Ascending aorta (tissue), 2 donors: ENCODE results near the gene IQGAP3. TPM values are rescaled to one million over a fixed set of nuclear protein-coding genes. Genes with fewer than 3 reads are reported as not detected.
A peak's percentile ranks its signal among the peaks of the same experiment; 100 is the strongest.

Experiments
- DNase-seq, 2 donors: peaks; one replicate each; pipeline ENCODE4 v3.0.0-alpha.2; 2019; ENCODE audit warnings: low spot score in 2 of 2
- H3K27ac ChIP-seq, 2 donors: fragments of 200-600 bp; sonication (generic); one replicate each; pipeline ENCODE4 v1.5.1; 2016 to 2017; ENCODE audit warnings: mild to moderate bottlenecking in 1 of 2
- H3K27me3 ChIP-seq: fragments of 200-600 bp; sonication (generic); one replicate; pipeline ENCODE4 v1.5.1; 2017
- H3K36me3 ChIP-seq, 2 donors: fragments of 200-600 bp; sonication (generic); one replicate each; pipeline ENCODE4 v1.5.1; 2016
- H3K4me1 ChIP-seq, 2 donors: fragments of 200-600 bp; sonication (generic); one replicate each; pipeline ENCODE4 v1.5.1; 2016 to 2017; ENCODE audit warnings: mild to moderate bottlenecking in 1 of 2
- H3K4me3 ChIP-seq, 2 donors: fragments of 200-600 bp; sonication (generic); one replicate each; pipeline ENCODE4 v1.5.1; 2016 to 2017; ENCODE audit warnings: mild to moderate bottlenecking in 1 of 2
- H3K9me3 ChIP-seq, 2 donors: fragments of 200-600 bp; sonication (generic); one replicate each; pipeline ENCODE4 v1.5.1; 2016
- intact Hi-C: fragments of 100-400 bp; cut with DNase I; formaldehyde crosslinking; loops from one replicate; pipeline ENCODE4 v1.15.1; 2023
- total RNA-seq: library from RNA; depleted of rRNA; stranded (reverse); fragments of >200 nt; gene quantifications from one replicate; pipeline ENCODE4 v1.1.0, GENCODE V29; 2016
- TF ChIP-seq, protein P1 (sequence below), 3 experiments: fragments of 200-600 bp in 2 of 3; fragments of 450-650 bp in 1 of 3; sonication (generic) in 2 of 3; IDR thresholded peaks; one replicate each; pipeline ENCODE4 v1.5.1; 2016 to 2019; ENCODE audit warnings: antibody characterized with exemption in 3 of 3, mild to moderate bottlenecking in 1 of 3, moderate library complexity in 1 of 3

The IQGAP3 gene
- total RNA-seq, 1 donor from 2014 or later = not detected

DNA sequence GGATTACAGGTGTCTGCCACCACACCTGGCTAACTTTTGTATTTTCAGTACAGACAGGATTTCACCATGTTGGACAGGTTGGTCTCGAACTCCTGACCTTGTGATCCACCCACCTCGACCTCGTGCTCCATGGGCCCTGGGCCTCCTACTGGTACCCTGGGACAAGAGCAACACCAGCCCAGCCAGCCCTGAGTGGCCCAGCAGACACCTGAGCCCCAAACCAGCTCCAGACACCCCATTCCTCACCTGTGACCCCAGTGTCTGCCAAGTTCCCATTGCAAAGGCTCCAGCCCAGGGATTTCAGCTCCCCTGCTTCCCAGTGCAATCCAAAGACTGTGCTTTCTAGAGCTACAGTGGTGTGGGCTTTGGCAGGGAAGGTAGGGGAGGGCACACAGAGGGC lies 86.4 kb downstream of the IQGAP3 start:
- Histone ChIP-seq H3K27ac (peak overlapping the region in 1 of 2 donors; percentile 99), H3K4me3 (no peak overlapping the region), H3K36me3 (peaks cover 24 to 28% of the 10 kb centered on the region in 2 donors), H3K9me3 (no peaks in the 10 kb centered on the region), H3K4me1 (peaks cover 28 to 74% of the 10 kb centered on the region in 2 donors), H3K27me3 (no peaks in the 10 kb centered on the region)
- intact Hi-C loops = no loop called here
- TF ChIP-seq, protein P1, sequence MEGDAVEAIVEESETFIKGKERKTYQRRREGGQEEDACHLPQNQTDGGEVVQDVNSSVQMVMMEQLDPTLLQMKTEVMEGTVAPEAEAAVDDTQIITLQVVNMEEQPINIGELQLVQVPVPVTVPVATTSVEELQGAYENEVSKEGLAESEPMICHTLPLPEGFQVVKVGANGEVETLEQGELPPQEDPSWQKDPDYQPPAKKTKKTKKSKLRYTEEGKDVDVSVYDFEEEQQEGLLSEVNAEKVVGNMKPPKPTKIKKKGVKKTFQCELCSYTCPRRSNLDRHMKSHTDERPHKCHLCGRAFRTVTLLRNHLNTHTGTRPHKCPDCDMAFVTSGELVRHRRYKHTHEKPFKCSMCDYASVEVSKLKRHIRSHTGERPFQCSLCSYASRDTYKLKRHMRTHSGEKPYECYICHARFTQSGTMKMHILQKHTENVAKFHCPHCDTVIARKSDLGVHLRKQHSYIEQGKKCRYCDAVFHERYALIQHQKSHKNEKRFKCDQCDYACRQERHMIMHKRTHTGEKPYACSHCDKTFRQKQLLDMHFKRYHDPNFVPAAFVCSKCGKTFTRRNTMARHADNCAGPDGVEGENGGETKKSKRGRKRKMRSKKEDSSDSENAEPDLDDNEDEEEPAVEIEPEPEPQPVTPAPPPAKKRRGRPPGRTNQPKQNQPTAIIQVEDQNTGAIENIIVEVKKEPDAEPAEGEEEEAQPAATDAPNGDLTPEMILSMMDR (IDR thresholded peaks at IDR 0.05) = no peak
- no peak for DNase-seq

DNA sequence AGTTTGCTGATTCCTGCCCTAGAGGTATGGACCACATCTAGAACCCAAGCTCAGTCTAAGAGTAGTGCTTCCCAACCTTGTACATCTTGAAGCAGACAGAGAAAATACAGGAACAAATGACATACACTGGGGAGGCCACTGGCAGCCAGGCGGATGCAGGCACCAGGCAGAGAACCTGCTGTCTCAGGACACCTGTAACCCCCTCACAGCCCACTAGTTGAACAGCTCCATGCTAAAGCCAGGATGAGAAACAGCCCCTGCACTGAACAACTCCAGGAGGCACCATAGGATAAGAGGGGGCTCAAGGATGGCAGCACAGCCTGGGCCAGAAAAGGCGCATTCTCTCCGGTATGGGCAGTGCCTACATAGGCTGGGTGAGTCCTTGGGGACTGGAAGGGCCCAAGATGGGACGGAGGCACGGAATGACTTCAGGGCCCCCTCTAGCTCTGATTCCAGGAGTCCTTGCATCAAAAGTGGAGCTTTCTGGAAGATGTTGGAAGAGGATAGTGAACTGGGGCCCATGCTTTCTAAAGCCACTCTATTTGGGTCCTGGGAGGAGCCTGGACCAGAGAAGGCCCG lies 87.8 kb downstream of the IQGAP3 start:
- DNase-seq = no peak
- intact Hi-C loops = no loop called here
- peaks cover 38 to 42% of the 10 kb centered on the region in 2 donors for H3K36me3 ChIP-seq
- H3K27me3 ChIP-seq = no peaks in the 10 kb centered on the region
- no peaks in the 10 kb centered on the region for H3K9me3 ChIP-seq
- H3K4me1 ChIP-seq = peaks cover 19 to 73% of the 10 kb centered on the region in 2 donors
- TF ChIP-seq, protein P1 (IDR thresholded peaks at IDR 0.05) = no peak
- H3K4me3 ChIP-seq = no peak overlapping the region
- H3K27ac ChIP-seq = peak overlapping the region; percentile 31 to 46

DNA sequence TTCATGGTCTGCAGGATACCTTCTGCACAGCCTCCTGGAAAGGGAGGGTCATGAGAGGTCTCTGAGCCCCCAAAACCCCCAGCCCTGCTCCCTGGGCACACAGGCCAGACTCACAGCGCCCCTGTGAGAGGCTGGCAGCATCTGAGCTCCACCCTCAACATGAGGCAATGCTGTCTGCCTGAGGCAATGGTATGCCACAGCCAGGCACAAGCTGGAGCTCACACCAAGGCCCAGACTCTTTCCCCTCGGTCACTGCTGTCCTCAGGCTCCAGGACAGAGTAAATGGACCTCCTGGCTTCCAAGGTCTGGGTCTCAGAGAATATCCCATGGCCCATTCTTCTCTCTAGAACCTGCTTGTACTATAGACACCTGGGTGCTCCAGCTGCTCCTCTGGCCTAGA lies 89.0 kb downstream of the IQGAP3 start:
- peak overlapping the region in 1 of 2 donors; percentile 21 for H3K27ac ChIP-seq
- H3K27me3 ChIP-seq = no peaks in the 10 kb centered on the region
- no peak for DNase-seq
- no peaks in the 10 kb centered on the region for H3K9me3 ChIP-seq
- no peak overlapping the region for H3K4me3 ChIP-seq
- peaks cover 8 to 70% of the 10 kb centered on the region in 2 donors for H3K4me1 ChIP-seq
- intact Hi-C loops = no loop called here
- peaks cover 50 to 53% of the 10 kb centered on the region in 2 donors for H3K36me3 ChIP-seq
- TF ChIP-seq, protein P1 (IDR thresholded peaks at IDR 0.05) = no peak

DNA sequence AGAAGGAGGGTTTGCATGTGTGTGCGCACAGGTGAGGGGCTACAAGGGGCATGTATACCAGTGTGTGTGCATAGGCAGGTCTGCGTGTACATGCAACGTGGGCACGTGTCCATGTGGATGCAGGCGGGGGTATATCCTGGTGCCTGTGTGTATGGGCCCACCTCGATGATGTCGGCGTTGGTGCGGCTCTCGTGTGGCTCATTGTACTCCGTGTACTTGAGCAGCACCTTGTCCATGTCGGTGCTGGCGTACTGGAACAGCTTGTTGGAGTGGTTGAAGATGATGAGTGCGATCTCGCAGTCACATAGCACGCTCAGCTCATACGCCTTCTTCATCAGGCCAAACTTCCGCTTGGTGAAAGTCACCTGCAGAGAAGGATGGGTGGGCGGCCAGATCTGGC lies 90.1 kb downstream of the IQGAP3 start:
- Histone ChIP-seq H3K4me1 (peaks cover 14 to 70% of the 10 kb centered on the region in 2 donors), H3K27ac (no peak overlapping the region)

DNA sequence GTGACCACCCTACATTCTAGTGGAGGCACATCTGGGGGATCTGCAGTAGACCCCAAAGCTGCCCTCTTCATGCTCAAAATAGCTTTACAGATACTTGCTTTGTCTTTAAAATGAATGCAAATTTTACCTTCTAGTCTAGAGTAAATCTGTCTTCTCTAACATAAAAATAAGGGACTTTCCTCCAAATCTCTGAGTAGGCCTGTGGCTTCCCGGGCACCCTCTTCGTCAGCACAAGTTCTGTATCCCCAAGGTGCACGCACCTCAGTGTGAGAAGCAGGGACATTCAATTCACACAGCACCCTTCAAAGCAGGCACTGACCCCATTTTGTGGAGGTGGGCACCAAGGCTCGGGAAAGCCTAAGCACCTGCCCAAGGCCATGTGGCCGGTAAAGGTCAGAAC lies 90.8 kb downstream of the IQGAP3 start:
- DNase-seq = no peak
- TF ChIP-seq, protein P1 (IDR thresholded peaks at IDR 0.05) = no peak
- H3K9me3 ChIP-seq = no peaks in the 10 kb centered on the region
- peaks cover 66 to 70% of the 10 kb centered on the region in 2 donors for H3K36me3 ChIP-seq
- peak overlapping the region in 1 of 2 donors; percentile 87 for H3K27ac ChIP-seq
- peaks cover 21 to 75% of the 10 kb centered on the region in 2 donors for H3K4me1 ChIP-seq
- H3K27me3 ChIP-seq = no peaks in the 10 kb centered on the region
- intact Hi-C loops = no loop called here
- no peak overlapping the region for H3K4me3 ChIP-seq

More for the DNA sequence above, 90.1 kb downstream of the IQGAP3 start:
- Histone ChIP-seq H3K27me3 (no peaks in the 10 kb centered on the region), H3K36me3 (peaks cover 61 to 63% of the 10 kb centered on the region in 2 donors), H3K9me3 (no peaks in the 10 kb centered on the region), H3K4me3 (no peak overlapping the region)
- no peak for DNase-seq
- TF ChIP-seq, protein P1 (IDR thresholded peaks at IDR 0.05) = no peak
- intact Hi-C loops = no loop called here
